ENCODE measurements around the gene MSI2.
"Not testable (repeated sequence)": the region's sequence is repeated elsewhere in the genome, so short reads cannot be mapped to it uniquely, and the experiment has no call there.

Gene MSI2

DNA sequence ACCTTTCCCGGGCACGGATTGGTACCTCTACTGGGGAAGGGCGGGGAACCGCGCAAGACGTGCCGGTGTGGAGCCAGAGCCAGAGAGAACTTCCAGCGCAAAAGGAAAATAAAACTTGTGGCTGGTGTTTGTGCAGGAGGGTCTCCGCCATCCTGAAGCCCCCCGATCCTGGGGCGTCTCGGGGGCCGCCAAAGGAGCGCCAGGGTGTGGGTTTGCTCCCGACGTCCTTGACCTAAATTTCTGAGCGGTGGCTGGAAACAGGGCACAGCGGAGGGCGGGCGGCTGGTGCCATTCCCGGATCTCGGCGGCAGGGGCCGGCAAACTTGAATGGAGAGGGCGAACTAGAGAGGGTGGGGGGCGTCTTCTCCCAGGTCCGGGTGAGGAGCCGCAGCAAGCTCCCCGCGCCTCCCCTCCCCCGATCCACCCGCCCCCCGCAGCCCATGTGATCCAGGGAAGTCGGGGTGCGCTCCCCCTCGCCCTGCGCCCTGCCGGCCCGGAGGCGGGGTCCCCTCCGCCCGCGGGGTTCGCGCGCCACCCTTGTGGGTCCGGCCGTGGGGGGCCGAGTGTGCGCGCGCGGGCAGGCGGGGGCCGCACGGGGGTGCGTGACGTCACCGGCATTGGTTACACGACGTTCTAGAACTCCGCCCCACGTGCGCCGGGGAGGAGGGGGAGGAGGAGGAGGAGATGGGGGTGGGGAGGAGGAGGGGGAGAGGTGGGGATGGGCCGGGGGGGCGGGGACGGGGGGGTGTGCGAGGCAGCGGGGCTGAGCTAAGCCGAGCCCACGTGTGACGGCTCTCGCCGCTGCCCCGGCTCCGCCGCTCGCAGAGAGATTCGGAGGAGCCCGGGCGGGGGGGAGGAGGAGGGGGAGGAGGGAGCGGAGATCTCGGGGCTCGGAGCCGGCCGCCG lies at the start of gene MSI2:
Gene MSI2 (plus strand): TSS at position 748 of the 906 bp plus-strand sequence. CDS start 220 bp downstream, outside the sequence.
- peak; percentile 52 for DNase-seq (ENCODE audit: low read depth)

DNA sequence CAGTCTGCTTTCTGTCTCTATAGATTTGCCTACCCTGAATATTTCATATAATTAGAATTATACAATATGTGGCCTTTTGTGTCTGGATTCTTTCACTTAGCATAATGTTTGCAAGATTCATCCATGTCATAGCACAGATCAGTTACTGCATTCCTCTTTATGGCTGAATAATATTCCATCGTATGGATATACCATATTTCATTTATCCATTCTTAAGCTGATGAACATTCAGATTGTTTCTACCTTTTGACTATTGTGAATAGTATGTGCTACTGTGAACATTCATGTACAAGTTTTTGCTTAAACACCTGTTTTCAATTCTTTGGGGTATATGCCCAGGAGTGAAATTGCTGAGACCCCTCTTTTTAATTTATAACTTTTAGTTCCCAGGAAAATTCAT lies 49.4 kb upstream of the MSI2 start:
- DNase-seq (ENCODE audit: low read depth) = no peak

DNA sequence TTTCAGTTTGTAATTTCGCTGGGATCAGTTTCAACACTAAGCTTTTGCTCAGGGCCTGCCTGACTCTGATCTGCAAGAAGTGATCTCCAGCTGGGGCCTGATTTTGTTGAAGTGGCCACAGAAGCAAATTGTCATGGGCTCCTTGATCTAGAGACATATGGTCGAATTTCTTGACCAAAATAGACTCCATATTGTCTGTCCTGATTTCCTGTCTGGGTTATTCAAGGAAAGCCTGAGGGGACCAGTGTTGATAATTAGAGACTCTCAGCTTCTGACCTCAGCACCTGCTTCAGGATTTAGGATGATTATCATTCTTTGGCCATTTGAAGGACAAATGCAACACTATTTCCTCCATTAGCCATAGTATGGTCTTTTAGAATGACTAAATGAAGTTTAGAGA lies 48.9 kb upstream of the MSI2 start:
- DNase-seq (ENCODE audit: low read depth) = no peak

DNA sequence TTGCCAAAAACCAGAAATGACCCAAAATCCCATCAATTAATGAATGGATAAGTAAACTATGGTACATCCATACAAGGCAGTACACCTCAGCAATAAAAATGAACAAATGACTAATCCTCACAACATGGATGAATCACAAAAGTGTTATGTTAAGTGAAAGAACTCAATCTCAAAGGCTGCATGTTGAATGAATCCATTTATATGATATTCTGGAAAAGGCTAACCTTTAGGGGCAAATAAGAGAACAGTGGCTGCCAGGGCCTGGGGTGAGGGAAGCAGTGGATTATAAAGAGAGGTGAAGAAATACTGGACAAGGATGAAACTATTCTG lies 46.1 kb upstream of the MSI2 start:
- DNase-seq (ENCODE audit: low read depth) = no peak

DNA sequence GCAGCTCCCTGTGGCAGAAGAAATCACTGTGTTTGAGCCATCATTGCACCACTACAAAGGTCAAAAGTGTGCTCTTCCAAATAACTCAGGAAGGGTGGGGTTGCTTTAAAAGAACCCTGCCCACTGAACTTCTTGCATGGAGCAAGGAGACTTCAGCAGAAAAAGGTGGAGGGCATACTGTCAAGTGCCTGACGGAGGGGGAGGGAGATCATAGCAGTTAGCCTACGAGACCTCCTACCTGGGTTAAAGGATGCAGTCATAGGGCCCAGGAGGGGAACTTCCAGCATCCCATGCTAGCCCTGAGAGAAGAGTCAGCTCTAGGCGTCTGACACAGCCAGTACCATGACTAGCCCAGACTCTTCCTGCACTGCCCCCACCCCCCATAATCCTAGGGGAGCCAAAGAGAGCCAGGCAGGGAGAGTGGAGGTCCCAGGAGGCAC lies 45.3 kb upstream of the MSI2 start:
- DNase-seq (ENCODE audit: low read depth) = no peak

DNA sequence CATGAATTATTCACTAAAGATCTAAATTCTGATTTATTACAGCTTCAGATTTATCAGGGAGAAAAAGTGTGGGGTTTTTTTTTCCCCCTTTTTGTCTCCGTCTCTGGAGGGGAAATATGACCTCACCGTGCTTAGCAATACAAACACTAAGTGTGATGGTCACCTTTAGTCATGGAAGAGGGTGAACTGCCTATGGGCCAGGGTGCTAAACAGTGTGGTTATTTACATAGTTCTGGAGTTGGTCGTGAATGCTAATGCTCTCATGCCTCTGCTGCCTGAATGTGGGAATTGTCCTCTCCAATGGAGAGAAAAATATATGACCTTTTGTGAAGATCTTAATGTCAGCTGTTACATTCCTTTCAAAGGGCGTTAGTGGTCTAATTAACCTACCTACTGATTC lies 44.8 kb upstream of the MSI2 start:
- DNase-seq (ENCODE audit: low read depth) = no peak

DNA sequence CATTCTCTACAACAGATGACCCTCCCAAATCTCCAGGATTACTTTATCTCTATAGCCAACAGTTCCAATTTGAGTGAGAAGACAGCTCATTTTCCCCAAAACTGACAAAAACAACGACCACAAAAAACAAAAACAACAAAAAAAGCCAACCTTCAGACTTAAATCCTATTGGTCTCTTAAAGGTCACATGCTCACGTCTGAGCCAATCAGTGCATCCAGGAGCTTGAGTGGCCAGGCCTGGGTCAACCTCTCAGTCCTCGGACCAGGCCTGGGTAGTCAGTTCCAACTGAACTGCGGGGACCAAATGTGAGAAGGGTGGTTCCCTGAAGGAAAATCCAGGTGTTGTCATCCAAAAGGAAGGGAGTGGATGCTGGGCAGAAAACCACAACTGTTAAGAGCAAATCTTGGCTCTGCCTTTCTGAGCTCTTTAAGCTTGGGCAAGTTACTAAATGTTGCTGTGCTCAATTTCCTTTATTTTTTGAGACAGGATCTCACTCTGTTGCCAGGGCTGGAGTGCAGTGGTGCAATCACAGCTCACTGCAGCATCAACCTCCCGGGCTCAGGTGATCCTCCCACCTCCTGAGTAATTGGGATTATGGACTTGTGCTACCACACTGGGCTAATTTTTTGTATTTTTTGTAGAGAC lies 43.0 kb upstream of the MSI2 start:
- no peak for DNase-seq (ENCODE audit: low read depth)

DNA sequence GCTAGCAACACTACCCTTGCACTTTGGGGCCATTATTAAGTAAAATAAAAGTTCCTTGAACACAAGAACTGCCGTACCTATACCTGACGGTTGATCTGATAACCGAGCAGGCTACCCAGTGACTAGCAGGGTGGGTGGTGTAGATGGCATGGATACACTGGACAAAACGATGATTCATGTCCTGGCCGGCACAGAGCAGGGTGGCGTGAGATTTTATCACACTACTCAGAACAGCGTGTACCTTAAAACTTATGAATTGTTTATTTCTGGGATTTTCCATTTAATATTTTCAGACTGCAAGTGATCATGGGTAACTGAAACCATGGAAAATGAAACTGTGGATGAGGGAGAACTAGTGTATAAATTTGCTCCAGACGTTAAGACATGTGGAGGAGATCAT lies 41.0 kb upstream of the MSI2 start:
- no peak for DNase-seq (ENCODE audit: low read depth)

DNA sequence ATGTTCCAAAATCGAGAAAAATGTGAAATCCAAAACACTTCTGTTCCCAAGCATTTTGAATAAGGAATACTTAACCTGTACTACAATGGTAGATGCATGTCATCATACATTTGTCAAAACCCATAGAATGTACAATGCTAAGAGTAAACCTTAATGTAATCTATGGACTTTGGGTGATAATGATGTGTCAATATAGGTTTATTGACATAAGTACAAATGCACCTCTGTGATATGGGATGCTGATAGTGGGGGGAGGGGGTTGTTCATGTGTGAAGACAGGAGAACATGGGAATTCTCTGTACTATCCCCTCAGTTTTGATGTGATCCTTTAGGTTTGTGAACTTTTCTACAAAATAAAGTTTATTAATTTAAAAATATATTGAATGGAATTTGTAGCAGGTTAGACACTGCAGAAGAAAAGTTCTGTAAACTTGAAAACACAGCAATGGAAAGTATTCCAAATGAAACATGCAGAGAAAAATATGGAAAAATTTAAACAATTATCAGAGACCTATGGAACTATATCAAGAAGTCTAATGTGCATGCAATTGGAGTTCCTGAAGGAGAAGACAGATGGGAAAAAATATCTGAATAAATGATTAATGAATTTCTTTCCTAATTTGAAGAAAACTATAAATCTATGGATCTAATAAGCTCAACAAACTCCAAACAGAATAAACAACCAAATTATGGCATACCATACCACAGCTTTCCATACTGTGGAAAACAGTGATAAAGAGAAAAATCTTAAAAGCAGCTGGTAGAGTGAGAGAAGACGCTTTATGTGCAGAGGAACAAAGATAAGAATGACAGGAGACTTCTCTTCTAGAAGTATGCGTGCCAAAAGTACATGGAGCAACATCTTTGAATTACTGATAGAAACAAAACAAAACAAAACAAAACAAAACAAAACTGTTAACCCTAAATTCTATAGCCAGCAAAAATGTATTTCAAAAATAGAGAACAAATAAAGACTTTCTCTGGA lies 34.7 kb upstream of the MSI2 start:
- no peak for DNase-seq (ENCODE audit: low read depth)

DNA sequence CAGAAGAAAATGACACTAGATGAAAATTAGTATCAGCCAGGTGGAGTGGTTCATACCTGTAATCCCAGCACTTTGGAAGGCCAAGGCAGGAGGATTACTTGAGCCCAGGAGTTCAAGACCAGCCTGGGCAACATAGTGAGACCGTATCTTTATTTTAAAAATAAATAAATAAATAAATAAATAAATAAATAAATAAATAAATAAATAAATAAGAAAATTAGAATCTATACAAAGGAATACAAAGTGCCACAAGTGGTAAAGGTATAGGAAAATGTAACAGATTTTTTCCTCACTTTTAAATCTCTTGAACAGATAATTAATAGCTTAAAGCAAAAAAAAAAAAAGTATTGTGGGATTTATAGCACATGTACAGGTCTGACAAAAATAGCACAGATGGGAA lies 33.9 kb upstream of the MSI2 start:
- DNase-seq (ENCODE audit: low read depth) = not testable (repeated sequence)

DNA sequence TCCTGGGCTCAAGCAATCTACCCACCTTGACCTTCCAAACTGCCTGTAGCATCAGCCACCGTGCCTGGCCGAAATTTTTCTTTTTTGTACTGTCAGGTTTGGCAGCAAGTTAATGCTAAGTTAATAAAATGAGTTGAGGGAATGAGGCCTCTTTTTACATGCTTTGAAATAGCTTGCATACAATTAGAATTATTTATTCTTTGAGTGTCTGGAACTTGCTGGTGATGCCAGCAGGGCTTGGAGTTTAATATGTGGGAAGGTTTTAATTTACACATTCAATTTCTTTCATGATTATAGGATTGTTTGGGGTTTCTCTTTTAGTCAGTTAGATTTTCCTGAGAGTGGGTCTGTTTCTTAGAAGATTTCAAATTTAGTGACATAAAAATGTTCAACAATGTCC lies 31.2 kb upstream of the MSI2 start:
- no peak for DNase-seq (ENCODE audit: low read depth)

DNA sequence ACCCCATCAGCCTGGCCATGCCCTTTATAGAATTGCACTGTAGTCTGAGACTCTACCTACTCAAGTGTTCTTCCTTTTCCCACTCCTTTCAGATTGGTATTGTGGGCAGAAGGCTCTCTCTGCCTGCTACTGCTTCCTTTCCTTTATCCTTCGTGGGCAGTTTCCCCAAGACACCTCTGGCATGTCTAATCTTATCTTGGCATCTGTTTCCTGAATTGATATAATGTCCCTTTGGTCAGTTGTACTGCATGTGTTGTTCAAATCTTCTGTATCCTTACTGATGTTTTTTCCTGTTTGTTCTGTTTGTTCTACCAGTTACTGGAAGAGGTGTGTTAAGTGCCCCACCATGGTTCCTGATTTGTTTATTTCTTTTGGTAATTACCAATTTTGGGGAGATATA lies 29.5 kb upstream of the MSI2 start:
- no peak for DNase-seq (ENCODE audit: low read depth)

DNA sequence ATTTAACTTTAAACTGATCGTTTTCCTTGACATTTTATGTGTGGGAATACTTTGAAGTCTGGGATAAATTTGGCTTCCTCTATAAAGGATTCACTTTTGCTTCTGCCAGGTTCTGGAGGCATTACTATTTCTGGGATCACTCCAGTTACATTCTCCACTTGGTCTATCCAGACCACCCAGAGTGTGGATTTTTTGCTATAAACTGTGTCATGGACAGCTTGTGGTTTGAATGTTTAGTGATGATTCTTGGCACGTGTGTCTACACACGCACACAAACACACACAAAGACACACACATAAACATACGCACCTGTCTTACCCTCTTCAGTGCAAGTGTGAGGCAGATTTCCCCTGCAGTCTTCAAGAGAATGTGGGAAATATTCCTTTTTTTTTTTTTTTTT lies 27.4 kb upstream of the MSI2 start:
- DNase-seq (ENCODE audit: low read depth) = no peak

DNA sequence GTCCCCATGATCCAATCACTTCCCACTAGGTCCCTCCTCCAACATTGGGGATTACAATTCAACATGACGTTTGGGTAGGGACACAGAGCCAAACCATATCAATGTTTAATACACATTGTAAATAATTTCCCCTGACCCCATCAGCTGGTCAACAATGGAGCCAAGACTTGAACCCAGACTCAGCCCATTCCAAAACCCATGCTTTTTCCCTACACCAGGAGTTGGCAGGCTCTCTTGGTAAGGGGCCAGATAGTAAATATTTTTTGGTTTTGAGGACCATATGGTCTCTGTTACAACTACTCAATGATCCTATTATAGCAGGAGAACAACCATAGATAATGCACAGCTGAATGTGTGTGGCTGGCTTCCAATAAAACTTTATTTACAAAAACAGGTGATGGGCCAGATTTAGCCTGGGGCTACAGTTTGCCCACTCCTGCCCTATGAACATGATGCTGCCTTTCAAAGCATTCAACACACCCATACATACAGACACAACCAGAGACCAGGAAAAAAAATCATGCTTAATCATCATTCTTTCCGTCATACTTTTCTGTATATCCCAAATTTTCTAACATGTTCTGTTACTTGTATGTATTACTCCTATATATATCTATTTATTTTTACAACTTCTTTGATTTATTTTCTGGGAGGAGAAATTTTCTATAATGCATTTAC lies 22.1 kb upstream of the MSI2 start:
- DNase-seq (ENCODE audit: low read depth) = no peak

DNA sequence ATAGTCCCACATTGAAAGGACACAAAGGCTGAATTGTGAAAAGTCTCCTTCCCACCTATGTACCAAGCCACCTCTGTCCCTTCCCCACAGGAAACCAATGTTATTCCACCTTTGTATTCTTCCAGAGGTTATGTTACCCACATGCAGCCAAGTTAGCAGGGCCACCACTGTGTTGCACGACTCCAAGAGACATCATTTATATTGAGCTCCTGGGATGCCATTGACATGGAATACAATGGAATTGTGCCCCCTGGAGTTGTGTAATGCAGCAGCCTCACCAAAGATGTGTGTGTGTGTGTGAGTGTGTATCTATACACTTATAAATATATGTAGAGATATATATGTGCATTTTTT lies 21.6 kb upstream of the MSI2 start:
- no peak for DNase-seq (ENCODE audit: low read depth)

DNA sequence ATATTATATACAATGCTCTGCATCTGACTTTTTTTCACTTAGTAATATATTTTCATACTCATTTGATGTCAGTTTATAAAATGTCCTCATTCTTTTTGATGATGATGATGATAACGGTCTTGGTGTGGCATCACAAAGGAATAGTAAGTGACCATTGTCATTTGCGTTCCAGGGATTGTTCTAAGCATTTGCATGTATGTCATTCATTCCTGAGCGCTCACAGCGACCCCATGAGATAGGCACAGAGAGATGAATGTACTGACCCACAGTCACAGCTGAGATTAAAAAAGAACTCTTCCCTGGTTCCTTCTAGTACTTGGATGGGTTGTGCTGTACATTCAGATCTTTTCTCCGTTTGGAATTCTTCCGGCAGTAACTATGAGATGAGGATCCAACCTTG lies 21.2 kb upstream of the MSI2 start:
- no peak for DNase-seq (ENCODE audit: low read depth)

DNA sequence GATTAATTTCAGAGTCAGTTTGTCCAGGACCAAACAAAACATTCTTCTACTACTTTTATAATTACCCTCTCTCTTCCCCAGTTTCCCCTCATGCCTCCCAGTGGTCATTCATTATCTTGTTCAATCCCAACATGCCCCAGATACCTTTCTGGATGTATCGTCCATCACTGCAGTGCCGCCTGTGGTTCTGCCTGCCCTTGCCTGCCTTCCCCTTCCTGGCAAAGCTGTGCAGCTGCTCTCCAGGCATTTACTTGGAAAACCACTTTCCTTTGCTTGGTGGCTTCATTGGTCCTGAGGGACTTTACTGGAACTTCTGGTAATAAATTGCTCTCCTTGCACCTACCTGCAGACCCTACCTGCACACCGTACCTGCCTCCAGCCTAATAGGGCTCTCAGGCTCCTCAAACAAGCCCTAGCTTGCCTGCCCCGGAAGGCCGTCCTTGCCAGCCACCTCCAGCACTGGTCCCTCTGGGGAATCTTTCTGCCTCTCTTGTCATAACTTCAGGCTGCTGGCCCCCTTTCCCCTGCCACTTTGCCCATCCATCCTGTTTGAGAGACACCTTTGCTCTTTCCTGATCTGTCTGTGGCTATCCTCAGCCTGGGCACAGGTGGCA lies 19.5 kb upstream of the MSI2 start:
- DNase-seq (ENCODE audit: low read depth) = no peak

DNA sequence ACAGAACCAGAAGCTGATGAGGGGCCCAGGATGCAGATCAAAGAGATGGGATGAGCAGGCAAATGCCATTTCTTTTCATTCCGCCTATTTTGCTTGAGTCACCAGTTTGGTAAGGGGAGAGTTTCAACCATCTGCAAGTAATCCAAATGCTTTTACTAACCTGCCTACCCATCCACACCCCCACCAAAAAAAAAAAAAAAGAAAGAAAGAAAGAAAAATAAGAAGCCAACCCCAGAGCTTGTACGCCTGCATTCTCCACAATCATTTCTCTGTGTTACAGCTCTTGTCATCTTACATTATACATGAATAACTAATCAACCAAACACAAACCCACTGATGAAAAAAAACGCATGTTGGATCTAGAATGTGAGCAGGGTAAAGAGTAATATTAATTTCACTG lies 15.7 kb upstream of the MSI2 start:
- DNase-seq (ENCODE audit: low read depth) = no peak

DNA sequence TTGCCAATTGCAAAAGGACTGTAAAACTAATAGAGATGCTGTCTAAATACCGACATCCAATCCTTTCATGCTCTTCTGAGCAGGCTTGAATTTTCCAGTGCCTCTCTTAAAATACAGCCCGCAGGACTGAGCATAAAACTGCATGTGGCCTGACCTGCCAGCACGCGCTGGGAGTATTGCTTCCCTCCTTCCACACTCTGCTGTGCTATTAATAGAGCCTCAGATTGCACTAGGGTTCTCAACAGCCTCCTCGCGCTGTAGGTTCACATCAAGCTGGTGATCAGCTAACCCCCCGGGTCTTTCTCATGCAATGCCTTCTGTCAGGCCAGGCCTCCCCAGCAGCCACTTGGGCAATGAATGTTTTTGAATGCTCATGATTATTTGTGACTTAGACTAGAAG lies 14.2 kb upstream of the MSI2 start:
- DNase-seq (ENCODE audit: low read depth) = no peak

DNA sequence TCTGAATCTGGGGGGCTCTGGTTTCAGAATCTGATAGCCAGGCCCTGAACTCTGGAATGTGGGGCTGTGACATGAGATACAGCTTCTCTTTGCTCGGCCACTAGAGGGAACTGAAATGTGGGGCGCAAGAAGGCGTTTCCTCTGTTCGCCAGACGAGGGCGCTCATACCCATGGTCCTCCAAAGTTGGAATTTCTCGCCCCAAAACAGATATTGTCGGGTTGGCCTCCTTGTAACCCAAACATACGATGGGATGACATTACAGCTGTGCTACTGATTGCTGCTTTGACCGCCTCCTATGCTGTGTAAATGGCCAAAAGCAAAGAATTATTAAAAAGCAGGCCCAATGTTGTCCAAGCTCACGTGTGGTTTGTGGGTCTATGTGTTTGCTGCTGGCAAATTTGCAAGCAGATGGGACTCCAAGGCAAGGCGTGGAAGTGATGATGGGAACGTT lies 13.1 kb upstream of the MSI2 start:
- peak; percentile 20 for DNase-seq (ENCODE audit: low read depth)

DNA sequence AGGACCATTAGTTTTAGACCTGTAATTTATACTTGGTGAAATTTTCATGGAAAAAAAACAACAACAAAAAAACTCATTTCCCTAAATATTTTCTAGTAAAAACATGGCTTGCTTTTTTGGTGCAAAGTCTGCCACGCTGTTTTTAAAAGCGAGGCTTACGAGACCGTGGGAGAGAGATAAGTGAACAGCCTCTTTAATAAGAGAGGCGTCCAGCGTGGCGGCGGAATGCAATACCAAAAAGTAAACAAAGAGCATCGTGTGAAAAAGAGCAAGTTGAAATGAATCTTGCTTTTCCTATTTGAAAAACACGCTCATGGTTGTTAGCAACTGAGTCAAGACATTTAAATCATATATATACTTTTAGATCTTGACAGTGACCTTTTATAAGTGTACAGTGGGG lies 10.5 kb upstream of the MSI2 start:
- no peak for DNase-seq (ENCODE audit: low read depth)

DNA sequence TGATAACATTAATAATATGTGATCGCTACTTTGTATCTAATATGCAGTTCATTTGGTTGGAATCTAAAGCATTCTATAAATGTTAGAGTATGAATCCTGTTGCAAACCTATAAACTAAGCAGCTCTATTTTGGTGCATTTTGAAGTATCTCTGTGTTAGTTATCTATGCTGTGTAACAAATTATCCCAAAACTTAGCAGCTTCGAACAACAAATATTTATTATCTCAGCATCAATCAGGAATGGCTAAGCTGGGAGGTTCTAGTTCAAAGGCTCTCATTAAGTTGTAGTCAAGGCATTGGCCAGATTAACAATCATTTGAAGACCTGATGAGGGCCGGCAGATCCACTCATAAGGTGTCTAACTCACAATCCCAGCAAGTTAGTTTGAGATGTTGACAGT lies 10.1 kb upstream of the MSI2 start:
- no peak for DNase-seq (ENCODE audit: low read depth)
